Suprapubic skin (tissue), 4 donors: Measurements from ENCODE around the gene POC1A.

Experiments used
- CTCF ChIP-seq, 2 donors: fragments of 200-600 bp in 1 of 2; fragments of 450-650 bp in 1 of 2; sonication (generic) in 1 of 2; IDR thresholded peaks; one replicate each; pipeline ENCODE4 v1.5.1; 2016 to 2019; ENCODE audit warnings: antibody characterized with exemption in 2 of 2, mild to moderate bottlenecking in 1 of 2, moderate library complexity in 1 of 2
- EP300 ChIP-seq: sonication (generic); formaldehyde crosslinking; IDR thresholded peaks from one replicate; pipeline ENCODE4 v1.6.1; 2017; ENCODE audit warnings: antibody characterized with exemption
- POLR2A ChIP-seq, 2 donors: fragments of 450-650 bp; IDR thresholded peaks; one replicate each; pipeline ENCODE4 v1.6.1; 2017; ENCODE audit warnings: antibody characterized with exemption in 2 of 2, mild to moderate bottlenecking in 2 of 2, moderate library complexity in 2 of 2
- POLR2AphosphoS5 ChIP-seq, 3 donors: sonication (generic); formaldehyde crosslinking; IDR thresholded peaks; one replicate each; pipeline ENCODE4 v1.6.1; 2017; ENCODE audit warnings: antibody characterized with exemption in 3 of 3

- no peak for TF ChIP-seq CTCF (IDR thresholded peaks at IDR 0.05)
- TF ChIP-seq POLR2A (IDR thresholded peaks at IDR 0.05): no peak
- TF ChIP-seq EP300: no peak
- no peak for TF ChIP-seq POLR2AphosphoS5 (IDR thresholded peaks at IDR 0.05)
Measured at GRCh38 chr3:52128118-52128683, 26.0 kb downstream of the POC1A start.
